NB4 (cell line): ENCODE results near the gene RXRA.

Source experiments
- DNase-seq: peaks from one replicate; pipeline ENCODE4 v3.0.0; 2010; ENCODE audit warnings: low read depth
- H3K4me3 ChIP-seq: one replicate; pipeline ENCODE4 v1.5.1; 2011; ENCODE audit warnings: mild to moderate bottlenecking, low read depth, low read length, moderate library complexity
- CTCF ChIP-seq: IDR thresholded peaks from one replicate; pipeline ENCODE4 v1.5.1; 2012; ENCODE audit warnings: low read depth, low read length
- MAX ChIP-seq: IDR thresholded peaks from 2 replicates; pipeline ENCODE4 v1.6.1; 2011; ENCODE audit warnings: low read depth, low read length
- MYC ChIP-seq: IDR thresholded peaks from 2 replicates; pipeline ENCODE4 v1.6.1; 2011; ENCODE audit warnings: low read depth, low read length
- POLR2A ChIP-seq: IDR thresholded peaks from 2 replicates; pipeline ENCODE4 v1.6.1; 2011; ENCODE audit warnings: mild to moderate bottlenecking; ENCODE audit not compliant: insufficient read length; ENCODE audit errors: extremely low read depth

Gene RXRA

GRCh38 chr9:134355158-134355557 is 28.9 kb downstream of the RXRA start:
- H3K4me3 ChIP-seq: no peak overlapping the region
- DNase-seq: no peak
- TF ChIP-seq MAX (no peak), POLR2A (no peak), MYC (no peak), CTCF (no peak)

- no peak for DNase-seq
- H3K4me3 ChIP-seq: no peak overlapping the region
- no peak for TF ChIP-seq CTCF
- no peak for TF ChIP-seq MYC
- TF ChIP-seq POLR2A: no peak
- TF ChIP-seq MAX: no peak
These were observed 29.5 kb downstream of the RXRA start for GRCh38 chr9:134355561-134356279.

GRCh38 chr9:134356496-134357470 is 30.5 kb downstream of the RXRA start:
- peak; percentile 85 for DNase-seq
- TF ChIP-seq CTCF: no peak
- TF ChIP-seq MAX: no peak; the same call in 1 of the 2 replicates
- TF ChIP-seq MYC: no peak
- TF ChIP-seq POLR2A: no peak
- no peak overlapping the region for H3K4me3 ChIP-seq

- no peak for DNase-seq
- no peak overlapping the region for H3K4me3 ChIP-seq
These were observed 31.4 kb downstream of the RXRA start for GRCh38 chr9:134357631-134358025.

GRCh38 chr9:134358026-134358661 is 31.9 kb downstream of the RXRA start:
- no peak for TF ChIP-seq MAX
- no peak for TF ChIP-seq CTCF
- TF ChIP-seq MYC: no peak
- no peak for TF ChIP-seq POLR2A
- no peak overlapping the region for H3K4me3 ChIP-seq
- DNase-seq: peak; percentile 36

More at GRCh38 chr9:134357631-134358025, 31.4 kb downstream of the RXRA start:
- TF ChIP-seq MAX (no peak), CTCF (no peak), POLR2A (no peak), MYC (no peak)
